ENCODE results near the gene FDXR. TPM values are rescaled to one million over a fixed set of nuclear protein-coding genes. Genes with fewer than 3 reads are reported as not detected.

The FDXR gene
- total and polyA plus RNA-seq, 8 donors = 4.3 to 15.1 (median 11.9) TPM

GRCh38 chr17:74853048-74853397 lies 19.8 kb downstream of the FDXR start:
- no peak overlapping the region for H3K27ac ChIP-seq
- no peak overlapping the region for H3K4me3 ChIP-seq
- no peaks in the 10 kb centered on the region for H3K36me3 ChIP-seq
- FAIRE-seq (no peak), DNase-seq (no peak), ATAC-seq (no peak)
- H3K27me3 ChIP-seq = peaks cover 0 to 24% (median 3%) of the 10 kb centered on the region in 4 donors
- no peaks in the 10 kb centered on the region for H3K9me3 ChIP-seq
- 15 to 19% methylated on average over 9 of the region's 9 CpGs for WGBS, 2 donors
- intact Hi-C loops (cut with DNase I) = no loop called here
- no peak for TF ChIP-seq CTCF (IDR thresholded peaks at IDR 0.05)
- H3K4me1 ChIP-seq = no peaks in the 10 kb centered on the region

- TF ChIP-seq CTCF (IDR thresholded peaks at IDR 0.05) = no peak
- FAIRE-seq = no peak
- ATAC-seq = peak; percentile 65 to 97 (median 72)
- WGBS, 2 donors = 7 to 10% methylated on average over 52 to 76 of the region's 76 CpGs
- Histone ChIP-seq H3K4me1 (no peaks in the 10 kb centered on the region), H3K27me3 (peaks cover 0 to 24% (median 3%) of the 10 kb centered on the region in 4 donors), H3K36me3 (no peaks in the 10 kb centered on the region), H3K9me3 (no peaks in the 10 kb centered on the region), H3K27ac (no peak overlapping the region), H3K4me3 (no peak overlapping the region)
- peak in 1 of 6 donors; percentile 42 for DNase-seq
- intact Hi-C loops (cut with DNase I) = no loop called here
Measured at GRCh38 chr17:74852237-74853047, 20.4 kb downstream of the FDXR start.

GRCh38 chr17:74851612-74852236 lies 21.1 kb downstream of the FDXR start:
- Histone ChIP-seq H3K27ac (no peak overlapping the region), H3K27me3 (peaks cover 0 to 24% (median 3%) of the 10 kb centered on the region in 4 donors), H3K36me3 (no peaks in the 10 kb centered on the region), H3K4me1 (no peaks in the 10 kb centered on the region), H3K4me3 (no peak overlapping the region), H3K9me3 (no peaks in the 10 kb centered on the region)
- ATAC-seq (peak in 2 of 4 donors; percentile 4 to 21), DNase-seq (no peak), FAIRE-seq (no peak)
- intact Hi-C loops (cut with DNase I) = no loop called here
- TF ChIP-seq CTCF (IDR thresholded peaks at IDR 0.05) = no peak
- WGBS, 2 donors = 52 to 65% methylated on average over 24 to 29 of the region's 29 CpGs

GRCh38 chr17:74850914-74851313 lies 21.9 kb downstream of the FDXR start:
- DNase-seq = no peak
- peaks cover 0 to 24% (median 3%) of the 10 kb centered on the region in 4 donors for H3K27me3 ChIP-seq

More at GRCh38 chr17:74850914-74851313, 21.9 kb downstream of the FDXR start:
- no peak for FAIRE-seq
- no peak for ATAC-seq
- Histone ChIP-seq H3K36me3 (no peaks in the 10 kb centered on the region), H3K9me3 (no peaks in the 10 kb centered on the region), H3K4me1 (no peaks in the 10 kb centered on the region), H3K4me3 (no peak overlapping the region), H3K27ac (no peak overlapping the region)
- intact Hi-C loops (cut with DNase I) = no loop called here
- WGBS, 2 donors = 36 to 46% methylated on average over 3 of the region's 3 CpGs
- no peak for TF ChIP-seq CTCF (IDR thresholded peaks at IDR 0.05)

All from pancreas (tissue), 10 donors.